ENCODE data around the gene LRRC43.
"Not testable (repeated sequence)": the region's sequence is repeated elsewhere in the genome, so short reads cannot be mapped to it uniquely, and the experiment has no call there.

Gene LRRC43

DNA sequence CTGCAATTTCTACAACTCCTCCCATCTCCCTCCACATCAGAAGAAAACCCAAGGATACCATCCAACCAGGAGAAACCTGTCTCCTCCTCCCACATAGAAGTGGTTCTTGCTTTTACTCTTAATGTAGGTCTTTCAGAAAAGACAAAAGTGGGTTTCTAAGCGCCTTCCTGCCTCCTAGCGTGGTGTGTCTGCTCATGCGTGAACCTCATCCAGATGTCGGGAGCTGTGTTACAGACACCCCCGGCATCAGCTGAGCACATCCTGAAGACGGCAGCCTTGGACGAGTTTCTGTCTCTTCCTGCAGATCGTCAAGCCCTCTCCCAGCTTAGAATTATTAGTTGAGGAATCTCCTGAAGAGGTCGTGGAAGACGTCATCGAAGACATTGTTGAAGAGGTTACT, 9.5 kb downstream of the LRRC43 start:
- no peak for DNase-seq (ENCODE audit: low read depth)

DNA sequence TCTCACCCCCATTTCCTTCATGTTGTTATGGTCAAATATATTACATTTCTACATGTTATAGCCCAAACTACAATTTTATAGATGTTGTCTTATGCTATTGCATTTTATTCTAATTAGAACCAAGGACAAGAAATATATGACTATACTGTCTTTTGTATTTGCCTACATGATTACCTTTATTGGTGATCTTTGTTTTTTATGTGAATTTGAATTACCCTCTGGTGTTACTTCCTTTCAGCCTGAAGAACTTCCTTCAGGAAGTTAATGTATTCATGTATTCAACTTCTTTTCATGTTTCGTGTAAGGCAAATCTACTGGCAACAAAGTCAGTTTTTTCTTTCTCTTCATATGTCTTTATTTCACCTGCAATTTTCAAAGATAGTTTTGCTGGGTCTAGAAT, 11.9 kb downstream of the LRRC43 start:
- no peak for DNase-seq (ENCODE audit: low read depth)

DNA sequence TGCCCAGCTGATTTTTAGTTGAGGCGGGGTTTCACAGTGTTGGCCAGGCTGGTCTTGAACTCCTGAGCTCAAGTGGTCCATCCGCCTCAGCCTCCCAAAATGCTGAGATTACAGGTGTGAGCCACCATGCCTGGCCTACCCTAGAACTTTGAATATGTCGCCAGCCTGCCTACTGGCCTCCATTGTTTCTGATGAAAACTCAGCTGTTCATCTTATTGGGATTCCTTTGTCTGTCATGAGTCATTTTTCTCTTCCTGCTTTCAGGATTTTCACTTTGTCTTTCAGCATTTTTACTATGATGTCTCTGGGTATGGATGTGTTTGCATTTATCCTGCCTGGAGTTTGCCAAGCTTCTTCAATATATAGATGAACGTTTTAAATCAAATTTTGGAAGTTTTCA, 12.5 kb downstream of the LRRC43 start:
- no peak for DNase-seq (ENCODE audit: low read depth)

DNA sequence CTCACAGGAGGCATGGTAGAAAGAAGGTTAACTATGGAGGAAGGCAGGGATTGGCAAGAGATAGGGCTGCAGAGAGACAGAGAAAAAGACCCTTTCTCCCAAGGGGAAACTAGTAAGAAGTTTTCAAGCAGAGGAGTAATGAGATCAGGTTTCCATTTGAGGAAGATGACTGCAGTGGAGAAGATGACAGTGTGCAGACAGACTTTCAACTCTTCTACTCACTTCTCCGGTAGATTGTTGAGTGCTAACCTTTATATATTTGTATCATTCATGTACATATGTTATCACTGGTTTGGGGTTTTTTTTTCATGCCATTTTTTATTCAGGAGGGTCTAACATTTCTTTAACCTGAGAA, 14.7 kb downstream of the LRRC43 start:
- no peak for DNase-seq (ENCODE audit: low read depth)

DNA sequence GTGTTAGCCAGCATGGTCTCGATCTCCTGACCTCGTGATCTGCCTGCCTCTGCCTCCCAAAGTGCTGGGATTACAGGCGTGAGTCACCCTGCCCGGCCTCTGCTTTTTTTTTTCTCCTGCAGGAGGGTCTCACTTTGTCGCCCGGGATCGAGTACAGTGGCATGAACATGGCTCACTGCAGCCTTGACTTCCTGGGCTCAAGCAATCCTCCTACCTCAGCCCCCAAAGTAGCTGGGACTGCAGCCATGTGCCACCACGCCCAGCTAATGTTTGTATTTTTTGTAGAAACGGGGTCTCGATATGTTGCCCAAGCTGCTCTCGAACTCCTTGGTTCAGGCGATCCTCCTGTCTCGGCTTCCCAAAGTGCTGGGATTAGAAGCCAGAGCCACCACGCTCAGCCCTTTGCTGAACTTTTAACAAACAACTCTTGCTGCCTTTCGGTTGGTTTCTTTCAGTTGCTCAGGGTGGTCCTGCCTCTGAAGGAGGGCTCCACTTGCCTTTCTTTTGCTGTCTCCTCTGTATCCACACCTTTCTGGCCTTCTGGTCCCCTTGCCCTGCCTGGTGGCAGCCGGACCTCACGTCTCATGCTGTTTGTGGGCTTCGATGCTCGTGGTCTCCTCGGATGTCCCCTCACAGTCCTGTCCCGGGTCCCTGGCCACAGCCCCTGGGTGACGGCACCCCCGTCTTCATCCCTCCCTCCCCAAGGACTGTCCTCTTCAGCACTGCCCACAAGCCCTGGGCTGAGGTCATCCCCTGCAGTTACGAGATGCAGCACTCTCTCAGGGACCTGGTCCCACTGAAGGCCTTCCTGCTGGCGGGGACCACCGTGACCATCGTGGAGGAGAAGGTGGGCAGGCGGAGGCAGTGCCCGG, 16.8 kb downstream of the LRRC43 start:
- DNase-seq (ENCODE audit: low read depth): no peak

DNA sequence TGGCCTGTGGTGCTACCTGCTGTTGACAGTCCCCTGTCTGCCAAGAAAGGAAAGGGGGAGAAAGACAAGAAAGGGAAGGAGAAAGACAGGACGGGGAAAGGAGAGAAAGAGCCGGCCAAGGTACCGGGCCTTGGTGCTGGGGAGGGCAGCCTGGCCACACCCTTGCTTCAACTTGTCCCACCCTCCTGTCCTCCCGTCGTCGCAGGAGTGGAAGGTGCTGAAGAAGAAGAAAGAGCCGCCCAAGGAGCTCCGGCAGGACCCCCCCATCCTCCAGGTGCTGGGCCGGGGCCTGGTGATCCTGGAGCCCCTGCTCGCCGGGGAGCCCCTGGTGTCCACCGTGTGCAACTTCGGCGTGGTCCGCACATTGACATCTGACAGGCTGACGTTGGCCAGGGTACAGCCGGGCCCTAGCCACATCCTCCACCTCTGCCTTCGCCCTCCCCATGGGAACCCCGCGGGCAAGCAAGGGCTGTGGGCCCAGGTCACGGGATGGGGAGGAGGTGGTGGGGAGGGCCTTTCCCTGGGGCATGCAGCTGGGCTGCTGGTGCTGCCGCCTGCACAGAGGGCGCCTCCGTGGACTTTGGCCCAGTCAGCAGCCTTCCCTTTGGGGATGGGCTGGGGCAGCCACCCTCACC, 17.7 kb downstream of the LRRC43 start:
- DNase-seq (ENCODE audit: low read depth): no peak

DNA sequence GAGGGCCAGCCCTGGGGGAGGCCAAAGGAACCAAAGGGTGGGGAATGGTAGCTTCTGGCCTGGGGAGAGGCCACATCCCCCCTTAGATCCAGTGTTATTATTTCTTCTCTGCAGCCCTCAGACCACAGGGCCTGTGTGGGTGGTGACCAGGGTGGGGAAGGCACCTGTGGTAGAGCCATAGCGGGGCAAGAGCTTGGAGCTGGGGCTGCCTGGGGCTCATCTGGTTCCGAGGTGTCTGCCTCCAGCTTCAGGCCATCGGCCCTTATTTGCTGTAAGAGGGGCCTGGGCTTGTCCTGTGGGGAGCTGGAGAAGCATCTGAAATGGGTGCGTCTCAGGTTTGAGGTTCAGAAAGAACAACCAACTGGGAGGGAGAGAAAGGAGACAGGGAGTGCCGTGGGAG, 18.5 kb downstream of the LRRC43 start:
- no peak for DNase-seq (ENCODE audit: low read depth)

DNA sequence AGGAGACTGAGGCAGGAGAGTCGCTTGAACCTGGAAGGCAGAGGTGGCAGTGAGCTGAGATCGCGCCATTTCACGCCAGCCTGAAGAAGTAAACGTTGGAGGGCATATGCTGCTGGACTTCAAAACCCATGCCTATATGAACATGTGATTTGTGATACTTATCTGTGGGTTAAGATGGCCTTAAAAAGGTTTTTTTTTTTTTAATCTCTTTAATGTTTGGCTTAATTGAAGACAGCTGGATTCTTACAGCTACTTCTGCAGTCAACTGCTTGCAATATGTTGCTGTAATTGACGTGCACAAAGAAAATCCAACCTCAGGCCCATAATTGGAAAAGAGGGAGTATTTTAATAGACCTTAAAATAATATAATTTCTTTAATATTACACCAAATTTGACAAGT, 19.1 kb downstream of the LRRC43 start:
- DNase-seq (ENCODE audit: low read depth): no peak

DNA sequence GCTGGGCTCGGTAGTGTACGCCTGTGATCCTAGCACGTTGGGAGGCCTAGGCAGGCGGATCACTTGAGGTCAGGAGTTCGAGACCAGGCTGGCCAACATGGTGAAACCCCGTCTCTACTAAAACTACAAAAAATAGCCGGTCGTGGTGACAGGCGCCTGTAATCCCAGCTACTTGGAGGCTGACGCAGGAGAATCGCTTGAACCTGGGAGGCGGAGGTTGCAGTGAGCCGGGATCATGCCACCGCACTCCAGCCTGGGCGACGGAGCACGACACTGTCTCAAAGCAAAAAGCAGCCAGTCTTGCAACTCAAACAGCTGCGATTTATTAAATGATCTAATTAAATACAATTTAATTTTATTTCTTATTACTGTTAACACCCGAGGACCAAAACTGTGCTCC, 19.9 kb downstream of the LRRC43 start:
- not testable (repeated sequence) for DNase-seq (ENCODE audit: low read depth)

DNA sequence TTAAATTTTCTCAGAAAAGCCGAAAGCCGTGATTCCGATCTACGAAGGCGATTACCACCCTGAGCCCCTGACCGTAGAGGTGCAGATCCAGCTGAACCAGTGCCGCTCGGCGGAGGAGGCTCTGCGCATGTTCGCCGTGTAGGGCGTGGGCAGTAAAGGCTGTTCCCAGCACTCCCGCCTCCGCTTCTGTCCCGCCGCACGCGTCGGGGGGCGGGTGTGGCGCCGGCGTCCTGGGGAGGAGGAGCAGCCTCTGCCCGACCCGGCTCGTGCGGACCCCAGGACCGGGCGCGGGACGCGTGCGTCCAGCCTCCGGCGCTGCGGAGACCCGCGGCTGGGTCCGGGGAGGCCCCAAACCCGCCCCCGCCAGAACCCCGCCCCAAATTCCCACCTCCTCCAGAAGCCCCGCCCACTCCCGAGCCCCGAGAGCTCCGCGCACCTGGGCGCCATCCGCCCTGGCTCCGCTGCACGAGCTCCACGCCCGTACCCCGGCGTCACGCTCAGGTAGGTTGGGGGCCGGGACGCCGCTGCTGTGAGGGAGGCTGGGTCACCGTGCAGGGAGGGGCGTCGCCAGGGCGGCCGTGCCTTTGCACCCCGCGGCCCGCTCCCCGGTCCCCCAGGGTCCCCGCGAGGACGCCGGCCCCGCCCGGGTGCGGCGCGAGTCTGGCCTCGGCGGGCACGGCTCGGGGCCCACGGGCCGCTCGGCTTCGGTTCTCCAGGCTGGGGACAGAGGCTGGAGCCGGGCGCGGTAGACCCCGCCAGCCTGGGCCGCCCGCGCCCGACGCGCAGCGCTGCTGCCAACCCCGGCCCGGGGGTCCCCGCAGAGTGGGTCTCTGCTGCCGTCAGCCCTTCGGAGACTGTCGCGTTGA, 20.6 kb downstream of the LRRC43 start, which contains the start of gene B3GNT4:
Gene B3GNT4, plus strand, starts transcription at position 409 of the 866 bp plus-strand sequence. CDS start 910 bp downstream, outside the sequence.
- no peak for DNase-seq (ENCODE audit: low read depth)

DNA sequence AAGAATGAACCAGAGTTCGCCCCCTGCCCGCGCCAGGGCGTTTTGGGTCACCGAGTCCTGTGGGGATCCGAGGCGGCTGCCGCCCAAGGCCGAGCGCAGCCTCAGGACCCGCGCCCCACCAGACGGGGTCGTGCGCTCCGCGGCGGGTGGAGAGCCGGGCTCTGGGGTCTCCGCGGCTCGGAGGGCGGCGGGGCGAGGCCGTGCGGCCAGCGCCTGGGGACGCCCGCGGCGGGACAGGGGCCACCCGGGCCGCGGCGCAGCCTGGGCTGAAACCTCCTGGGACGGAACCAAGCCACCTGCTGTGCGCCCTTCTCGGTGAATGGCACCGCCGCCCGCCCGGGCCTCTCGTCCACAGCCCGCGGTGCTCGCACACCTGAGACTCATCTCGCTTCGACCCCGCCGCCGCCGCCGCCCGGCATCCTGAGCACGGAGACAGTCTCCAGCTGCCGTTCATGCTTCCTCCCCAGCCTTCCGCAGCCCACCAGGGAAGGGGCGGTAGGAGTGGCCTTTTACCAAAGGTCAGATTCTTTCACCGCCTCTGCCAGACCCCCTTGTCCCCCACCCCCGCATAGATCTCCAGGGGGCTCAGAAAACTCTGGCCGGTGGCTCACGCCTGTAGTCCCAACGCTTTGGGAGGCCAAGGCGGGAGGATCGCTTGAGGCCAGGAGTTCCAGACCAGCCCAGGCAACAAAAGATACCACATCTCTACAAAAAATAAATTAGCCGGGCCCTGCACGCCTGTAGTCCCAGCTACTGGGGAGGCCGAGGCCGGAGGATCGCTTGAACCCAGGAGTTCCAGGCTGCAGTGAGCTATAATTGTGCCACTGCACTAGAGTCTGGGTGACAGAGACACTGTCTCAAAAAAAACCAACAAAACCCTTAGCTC, 21.5 kb downstream of the LRRC43 start:
- DNase-seq (ENCODE audit: low read depth): no peak

DNA sequence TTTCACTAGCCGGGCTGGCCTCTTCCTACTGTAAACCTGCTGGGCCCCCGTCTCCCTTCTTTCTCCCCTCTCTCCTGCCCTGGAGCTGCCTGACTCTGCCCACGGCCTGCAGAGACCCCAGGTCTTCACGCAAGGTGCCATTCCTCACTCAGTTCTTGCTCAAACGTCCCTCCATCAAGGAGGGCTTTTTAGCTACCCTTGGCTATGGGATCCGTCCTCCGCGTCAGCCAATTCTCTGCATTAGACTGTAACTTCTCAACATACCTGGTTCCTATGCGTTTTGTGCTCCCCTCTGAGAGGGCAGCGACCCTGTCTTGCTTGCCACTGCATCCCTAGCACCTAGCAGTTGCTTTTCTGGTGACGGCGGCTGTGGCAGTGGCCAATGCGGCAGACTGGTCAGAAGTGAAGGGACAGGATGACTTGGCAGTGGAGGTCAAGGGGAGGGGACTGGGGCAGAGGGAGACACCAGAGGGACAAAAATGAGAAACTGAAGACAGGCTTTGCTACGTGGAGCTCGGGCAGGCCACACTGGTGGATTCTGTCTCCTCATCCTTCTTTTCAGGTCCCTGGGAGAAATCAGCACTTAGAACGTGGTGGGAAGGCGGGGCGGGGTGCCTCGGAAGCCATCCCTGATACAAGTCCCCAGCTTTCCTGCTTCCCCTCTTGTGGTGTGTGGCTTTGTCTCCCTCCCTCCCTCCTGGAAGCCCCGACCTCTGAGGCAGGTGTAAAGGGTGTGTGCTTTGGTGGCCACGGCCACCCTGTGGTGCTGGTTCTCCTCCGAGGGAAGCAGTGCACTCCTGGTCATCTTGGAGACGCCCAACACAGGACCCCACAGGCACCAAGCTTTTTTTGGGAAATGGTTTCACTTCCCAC, 22.4 kb downstream of the LRRC43 start:
- DNase-seq (ENCODE audit: low read depth): no peak

DNA sequence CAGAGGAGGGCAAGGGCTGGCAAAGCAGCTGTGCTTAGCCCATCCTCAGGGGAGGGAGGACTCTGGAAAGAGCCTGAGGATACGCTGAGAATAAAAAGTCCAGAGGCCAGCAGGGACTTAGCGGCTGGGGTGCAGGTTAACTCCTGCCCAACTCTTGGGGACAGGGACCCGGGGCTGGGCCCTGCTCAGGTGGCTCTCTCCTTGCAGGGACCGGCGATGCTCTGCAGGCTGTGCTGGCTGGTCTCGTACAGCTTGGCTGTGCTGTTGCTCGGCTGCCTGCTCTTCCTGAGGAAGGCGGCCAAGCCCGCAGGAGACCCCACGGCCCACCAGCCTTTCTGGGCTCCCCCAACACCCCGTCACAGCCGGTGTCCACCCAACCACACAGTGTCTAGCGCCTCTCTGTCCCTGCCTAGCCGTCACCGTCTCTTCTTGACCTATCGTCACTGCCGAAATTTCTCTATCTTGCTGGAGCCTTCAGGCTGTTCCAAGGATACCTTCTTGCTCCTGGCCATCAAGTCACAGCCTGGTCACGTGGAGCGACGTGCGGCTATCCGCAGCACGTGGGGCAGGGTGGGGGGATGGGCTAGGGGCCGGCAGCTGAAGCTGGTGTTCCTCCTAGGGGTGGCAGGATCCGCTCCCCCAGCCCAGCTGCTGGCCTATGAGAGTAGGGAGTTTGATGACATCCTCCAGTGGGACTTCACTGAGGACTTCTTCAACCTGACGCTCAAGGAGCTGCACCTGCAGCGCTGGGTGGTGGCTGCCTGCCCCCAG, 23.4 kb downstream of the LRRC43 start:
- DNase-seq (ENCODE audit: low read depth): no peak

DNA sequence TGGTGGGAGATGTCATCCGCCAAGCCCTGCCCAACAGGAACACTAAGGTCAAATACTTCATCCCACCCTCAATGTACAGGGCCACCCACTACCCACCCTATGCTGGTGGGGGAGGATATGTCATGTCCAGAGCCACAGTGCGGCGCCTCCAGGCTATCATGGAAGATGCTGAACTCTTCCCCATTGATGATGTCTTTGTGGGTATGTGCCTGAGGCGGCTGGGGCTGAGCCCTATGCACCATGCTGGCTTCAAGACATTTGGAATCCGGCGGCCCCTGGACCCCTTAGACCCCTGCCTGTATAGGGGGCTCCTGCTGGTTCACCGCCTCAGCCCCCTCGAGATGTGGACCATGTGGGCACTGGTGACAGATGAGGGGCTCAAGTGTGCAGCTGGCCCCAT, 24.1 kb downstream of the LRRC43 start:
- DNase-seq (ENCODE audit: low read depth): no peak

DNA sequence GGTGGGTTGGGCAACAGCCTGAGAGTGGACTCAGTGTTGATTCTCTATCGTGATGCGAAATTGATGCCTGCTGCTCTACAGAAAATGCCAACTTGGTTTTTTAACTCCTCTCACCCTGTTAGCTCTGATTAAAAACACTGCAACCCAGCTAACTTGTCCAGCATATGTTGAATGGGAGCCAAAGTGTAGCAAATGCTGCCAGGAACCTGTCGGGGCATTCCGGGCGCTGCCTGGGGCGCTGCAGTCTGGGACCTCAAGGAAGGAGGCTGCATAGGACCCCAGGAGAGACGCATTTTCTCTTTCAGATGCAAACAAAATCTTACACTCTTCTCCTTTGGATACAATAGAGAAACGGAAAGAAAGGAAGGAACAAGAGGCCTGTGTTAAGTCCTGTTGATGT, 24.5 kb downstream of the LRRC43 start:
- no peak for DNase-seq (ENCODE audit: low read depth)

DNA sequence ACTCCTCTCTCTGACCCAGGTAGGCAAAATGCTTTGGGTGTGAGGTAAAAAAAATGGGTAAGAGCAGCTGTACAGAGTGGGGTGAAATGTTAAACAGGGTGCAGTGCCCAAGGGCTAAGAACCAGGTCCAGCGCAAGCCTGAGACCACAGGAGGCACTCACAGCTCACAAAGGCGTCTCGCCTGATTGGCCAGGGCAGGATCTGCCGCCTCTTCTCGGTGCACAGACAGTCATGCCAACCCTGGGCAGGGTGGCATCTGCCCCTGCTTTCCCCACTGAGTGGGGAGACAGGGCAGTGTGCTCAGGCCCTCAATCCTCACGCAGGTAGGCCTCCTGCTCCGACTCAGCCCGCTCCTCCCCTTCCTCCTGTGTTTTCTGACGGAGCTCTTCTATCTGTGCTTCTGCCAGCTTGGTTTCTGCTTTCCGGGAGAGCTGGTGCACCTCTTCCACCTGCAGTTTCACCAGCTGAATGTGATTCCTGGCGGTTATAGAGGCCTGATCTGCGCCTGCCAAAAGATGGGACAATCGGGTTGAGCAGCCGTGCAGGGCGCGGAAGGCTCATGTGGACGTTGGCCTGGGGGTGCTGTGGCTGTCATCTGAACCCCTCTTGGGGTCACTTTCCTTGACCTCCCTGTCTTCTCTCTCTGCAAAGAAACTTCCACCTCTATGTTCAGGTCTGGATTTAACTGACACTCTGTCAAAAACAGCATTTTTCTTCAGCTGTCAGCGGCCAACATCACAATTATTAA, 25.3 kb downstream of the LRRC43 start:
- no peak for DNase-seq (ENCODE audit: low read depth)

DNA sequence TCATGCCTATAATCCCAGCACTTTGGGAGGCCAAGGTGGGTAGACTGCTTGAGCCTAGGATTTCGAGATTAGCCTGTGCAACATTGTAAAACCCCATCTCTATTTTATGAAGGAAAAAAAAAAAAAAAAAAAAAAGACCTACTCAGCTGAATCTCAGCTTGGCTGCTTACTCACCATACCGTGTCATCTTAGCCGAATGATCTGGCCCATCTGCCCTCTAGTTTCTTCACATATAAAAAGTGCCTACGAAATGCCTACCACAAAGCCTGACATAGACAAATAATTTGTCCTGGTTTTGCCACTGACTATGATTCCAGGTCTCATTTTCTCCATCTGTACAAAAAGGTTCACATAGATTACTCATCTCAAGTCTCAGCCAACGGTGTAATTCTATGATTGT, 32.8 kb downstream of the LRRC43 start:
- no peak for DNase-seq (ENCODE audit: low read depth)

DNA sequence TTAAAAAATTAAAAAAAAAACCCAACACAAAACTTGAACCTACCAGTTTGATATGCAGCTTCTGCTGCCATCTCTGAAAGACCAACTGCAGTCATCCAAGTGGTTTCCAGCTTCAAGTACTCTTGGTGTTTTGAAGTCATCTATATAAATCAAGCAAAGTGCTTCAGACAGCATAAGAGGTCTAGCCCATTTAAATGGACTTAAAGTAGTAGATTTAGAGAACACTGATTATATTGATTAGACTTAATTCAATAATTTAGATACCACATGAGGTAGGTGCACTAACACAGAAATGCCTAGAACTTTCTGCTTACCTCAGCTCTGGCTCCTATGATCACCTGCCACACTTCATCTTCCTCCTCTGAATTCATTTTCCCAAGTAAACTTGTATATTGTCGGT, 33.5 kb downstream of the LRRC43 start:
- DNase-seq (ENCODE audit: low read depth): no peak

DNA sequence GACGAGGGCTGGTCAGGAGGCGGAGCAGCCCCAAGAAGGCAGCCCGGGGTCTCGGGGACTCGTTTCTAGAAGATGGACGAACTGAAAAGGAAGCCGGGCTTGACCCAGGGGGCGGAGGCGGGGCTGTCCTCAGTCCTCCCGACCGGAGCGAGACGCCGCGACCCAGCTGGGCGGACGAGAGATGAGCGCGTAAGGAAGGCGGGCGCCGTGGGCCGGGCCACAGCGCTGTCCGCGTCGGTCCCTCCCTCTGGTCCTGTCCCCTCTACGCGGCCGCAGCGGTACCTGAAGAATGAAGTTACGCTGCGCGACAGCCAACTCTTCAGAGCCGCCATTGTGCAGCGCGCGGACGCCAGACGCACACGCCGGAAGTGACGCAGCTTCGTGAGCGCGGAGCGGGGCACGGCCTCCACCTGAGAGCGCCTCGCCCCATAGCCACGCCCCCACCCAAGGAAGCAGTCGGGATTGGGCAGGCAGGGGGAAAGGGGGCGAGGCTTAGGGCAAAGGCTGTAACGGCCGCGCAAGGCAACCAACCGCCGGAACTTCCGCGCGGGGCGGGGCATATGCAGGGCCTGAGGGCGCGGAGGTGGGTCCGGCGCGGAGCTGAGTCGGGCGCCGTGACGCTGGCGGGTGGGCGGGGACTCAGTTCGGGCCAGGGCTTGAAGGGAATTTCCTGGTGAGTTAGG, 42.9 kb downstream of the LRRC43 start, which contains the start of gene DIABLO:
Gene DIABLO, minus strand, starts transcription at position 370 of the 683 bp plus-strand sequence. Its CDS starts 38 bp downstream, at position 332.
- peak; percentile 98 for DNase-seq (ENCODE audit: low read depth)

All from stromal cell of bone marrow (primary cell).